GM15510 (cell line): ENCODE measurements around the gene POU6F1.

Experiments
- POLR2A ChIP-seq: IDR thresholded peaks from 3 replicates; pipeline ENCODE4 v1.6.1; 2011; ENCODE audit warnings: borderline replicate concordance; ENCODE audit not compliant: insufficient read length; ENCODE audit errors: extremely low read depth

POU6F1 gene

DNA sequence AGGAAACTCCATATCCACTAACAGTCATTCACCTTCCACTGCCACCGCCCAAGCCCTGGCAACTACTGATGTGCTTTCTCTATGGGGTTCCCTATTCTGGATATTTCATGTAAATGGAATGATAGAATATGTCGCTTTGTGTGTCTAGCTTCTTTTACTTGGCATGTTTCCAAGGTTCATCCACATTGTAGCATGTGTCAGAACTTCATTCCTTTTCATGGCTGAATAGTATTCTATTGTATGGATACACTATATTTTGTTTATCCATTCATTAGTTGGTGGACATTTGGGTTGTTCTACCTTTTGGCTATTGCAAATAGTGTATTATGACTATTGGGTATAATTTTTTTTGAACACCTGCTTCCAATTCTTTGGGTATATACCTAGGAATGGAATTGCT, 8.6 kb downstream of the POU6F1 start:
- no peak for TF ChIP-seq POLR2A

DNA sequence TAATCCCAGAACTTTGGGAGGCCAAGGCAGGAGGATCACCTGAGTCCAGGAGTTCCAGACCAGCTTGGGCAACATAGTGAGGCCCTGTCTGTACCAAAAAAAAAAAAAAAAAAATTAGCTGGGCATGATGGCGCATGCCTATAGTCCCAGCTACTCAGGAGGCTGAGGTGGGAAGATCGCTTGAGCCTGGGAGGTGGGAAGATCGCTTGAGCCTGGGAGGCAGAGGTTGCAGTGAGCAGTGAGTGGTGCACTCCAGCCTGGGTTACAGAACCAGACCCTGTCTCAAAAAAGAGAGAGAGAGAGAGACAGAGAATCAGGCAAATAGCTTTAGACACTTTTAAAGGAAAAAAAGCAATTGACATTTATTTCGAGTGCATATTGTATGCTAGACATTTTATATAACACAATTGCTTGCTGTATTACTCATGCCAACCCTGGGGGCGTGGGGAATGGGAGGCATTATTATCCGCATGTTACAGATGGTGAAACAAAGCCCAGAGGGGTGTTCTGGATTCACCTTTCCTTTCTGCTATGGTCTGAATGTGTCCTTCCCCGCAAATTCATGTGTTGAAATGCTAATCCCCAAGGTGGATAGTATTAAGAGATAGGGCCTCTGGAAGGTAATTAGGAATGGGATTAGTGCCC, 9.7 kb downstream of the POU6F1 start:
- TF ChIP-seq POLR2A: no peak

DNA sequence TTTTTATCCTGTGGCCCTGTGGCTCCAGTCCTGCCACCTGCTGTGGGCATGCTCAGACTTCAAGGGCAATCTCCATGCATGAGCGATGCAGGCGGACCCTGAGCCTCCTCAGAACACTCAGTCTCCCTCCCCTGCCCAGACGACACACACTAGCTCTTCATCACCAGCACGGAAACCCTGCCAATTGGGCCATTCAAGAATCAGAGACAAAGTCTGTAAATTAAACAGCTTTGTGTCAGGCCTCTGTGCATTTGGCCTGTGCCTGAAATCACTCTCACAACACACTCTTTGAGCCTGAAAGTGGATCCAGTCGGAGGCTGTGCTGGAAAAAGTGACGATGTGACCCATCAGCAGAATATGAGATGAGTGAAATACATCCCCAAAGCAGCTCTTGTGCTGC, 12.5 kb downstream of the POU6F1 start:
- TF ChIP-seq POLR2A: no peak

DNA sequence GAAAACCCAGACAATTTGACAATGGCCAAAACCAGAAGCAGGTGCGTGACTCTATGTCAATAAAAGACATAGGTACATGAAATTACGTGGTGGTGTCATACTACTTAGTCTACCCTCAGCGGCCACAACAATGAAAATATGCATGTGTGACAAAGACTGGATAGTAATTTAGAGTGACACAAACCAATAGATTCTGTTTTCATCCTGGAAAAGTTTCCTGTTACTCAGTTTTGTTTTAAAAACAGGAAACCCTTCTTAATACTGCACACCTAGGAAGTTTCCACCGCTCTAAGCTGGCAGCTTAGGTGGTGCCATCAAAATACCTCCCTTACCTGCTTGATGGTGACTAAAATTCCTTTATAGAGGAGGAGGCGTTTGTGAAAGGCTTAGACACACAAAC, 15.1 kb downstream of the POU6F1 start:
- no peak for TF ChIP-seq POLR2A

DNA sequence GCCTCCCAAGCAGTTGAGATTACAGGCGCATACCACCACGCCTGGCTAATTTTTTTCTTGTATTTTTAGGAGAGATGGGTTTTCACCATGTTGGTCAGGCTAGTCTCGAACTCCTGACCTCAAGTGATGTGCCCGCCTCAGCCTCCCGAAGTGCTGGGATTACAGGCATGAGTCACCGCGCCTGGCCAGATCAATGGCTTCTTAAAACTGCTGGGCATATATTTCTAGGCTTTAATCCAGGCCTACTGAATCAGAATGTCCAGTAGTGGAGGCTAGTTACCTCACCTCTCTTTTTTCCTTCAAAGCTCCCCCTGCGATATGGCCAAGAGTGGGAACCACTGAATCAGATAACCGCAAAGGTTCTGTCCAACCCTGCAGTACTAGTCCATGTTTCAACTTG, 17.1 kb downstream of the POU6F1 start:
- no peak for TF ChIP-seq POLR2A

DNA sequence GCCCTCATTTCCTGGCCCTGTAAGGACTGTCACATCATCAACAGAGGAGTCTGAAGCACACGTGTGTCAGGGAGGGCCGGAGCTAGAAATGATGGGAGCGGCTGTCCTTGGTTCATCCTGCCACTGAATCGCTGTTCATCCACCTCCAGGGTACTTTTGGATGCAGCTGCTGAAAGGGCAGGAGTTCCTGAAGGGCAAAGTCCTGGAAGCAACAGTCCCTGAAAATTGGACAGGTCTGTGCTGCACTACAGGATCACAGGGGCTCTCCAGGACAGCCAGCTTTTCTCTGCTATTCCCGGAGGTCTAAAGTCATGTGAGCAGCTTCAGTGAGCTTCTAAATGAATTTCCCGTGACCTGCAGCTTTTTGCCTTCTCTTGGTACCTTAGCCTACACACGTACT, 17.7 kb downstream of the POU6F1 start:
- TF ChIP-seq POLR2A: no peak

DNA sequence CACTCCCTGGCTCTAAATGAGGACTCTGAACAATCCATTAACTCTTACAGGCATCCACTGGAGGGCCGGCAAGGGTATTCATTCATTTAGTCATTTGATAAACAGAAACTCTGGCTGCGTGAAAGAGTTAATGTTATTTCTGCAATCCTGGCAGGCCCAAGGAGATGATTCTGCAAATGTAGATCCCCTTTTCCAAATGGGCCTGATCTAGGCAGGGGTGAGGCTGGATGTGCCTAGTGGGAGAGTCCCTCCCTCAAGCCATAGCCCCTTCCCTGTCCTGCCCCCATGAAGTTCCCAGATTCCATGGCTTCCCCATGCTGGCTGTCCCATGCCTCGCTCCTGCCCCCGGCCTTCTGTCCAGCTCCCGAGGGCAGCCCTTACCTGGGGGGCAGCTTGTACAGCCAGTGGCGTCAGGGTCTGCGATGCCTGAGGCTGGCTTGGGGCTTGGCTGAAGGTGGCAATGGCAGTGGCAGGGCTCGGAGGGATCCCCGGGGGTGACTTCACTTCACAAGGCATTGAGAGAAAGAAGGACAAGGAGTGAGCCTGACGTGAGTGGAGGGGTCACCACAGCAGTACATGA, 18.4 kb downstream of the POU6F1 start:
- no peak for TF ChIP-seq POLR2A

DNA sequence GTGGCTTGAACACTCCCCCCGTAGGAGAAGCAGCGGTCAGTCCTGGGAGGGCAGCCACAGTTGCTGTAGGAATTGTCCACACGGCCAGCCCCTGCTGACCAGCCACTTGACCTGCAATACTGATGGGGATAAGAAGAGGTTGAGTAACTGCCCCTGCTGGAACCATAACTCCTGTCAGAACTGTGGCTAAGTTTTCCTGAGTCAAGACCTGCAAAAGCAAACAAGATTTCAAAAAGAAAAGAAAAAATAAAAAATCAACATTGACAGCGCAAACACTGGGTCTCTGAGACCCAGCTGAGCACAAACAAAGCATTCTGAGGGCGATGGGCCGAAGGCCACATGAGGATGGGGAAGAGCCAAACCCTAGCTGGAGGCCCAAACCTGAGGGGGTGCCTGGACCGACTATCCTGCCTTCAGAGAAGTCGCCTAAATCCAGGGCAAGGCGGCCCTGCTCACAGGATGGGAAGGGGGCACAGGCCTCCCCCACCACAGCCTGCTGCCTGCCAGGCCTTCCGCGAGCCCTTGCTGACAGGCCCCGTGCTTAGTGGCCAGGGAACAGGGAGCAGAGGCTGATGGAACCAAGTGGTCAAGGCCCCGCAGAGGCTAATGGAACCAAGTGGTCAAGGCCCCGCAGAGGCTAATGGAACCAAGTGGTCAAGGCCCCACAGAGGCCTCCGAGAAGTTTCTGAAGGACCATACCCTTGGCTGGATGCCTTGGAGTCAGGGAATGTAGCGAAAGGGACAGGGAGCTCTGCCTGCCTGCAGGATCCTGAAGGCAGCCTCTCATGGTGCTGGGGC, 19.1 kb downstream of the POU6F1 start:
- no peak for TF ChIP-seq POLR2A

DNA sequence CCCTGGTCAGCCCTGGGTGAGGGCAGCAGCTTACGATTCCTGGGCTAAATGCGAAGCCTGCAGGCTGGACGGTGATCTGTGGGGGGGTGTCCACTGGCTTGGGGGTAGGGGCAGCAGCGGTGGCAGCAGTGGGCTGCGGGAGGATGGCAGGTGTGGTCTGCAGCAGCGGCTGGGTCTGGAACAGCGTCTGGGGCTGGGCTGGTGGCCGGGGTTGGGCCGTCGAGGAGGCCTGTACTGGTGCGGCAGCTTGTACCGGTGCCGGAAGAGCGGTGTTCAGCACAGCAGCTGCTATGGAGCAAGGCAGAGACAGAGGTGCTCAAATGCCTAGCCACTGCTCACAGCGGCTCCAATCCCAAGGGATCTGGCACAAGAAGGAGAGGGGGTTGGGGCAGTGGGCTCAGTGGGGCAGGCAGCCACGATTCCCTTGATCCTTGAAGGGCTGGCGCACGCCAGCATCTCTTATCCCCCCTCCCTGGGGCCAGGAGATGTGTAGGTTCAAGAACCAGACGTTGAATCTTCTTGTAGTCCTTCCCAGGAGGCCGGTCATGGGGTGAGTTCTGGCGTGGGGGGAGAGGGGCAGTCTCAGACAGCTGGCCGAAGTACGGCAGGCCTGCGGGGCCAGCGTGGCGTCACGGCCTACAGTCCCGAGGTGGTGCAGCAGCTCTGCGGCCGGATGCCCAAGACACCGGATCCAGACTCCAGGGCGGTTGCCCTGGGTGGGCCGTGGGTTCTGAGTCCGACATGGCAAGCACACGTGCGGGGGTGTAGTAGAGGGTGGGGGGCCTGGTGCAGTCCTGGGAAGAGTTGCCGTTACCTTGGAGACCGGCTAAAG, 19.9 kb downstream of the POU6F1 start:
- TF ChIP-seq POLR2A: no peak

DNA sequence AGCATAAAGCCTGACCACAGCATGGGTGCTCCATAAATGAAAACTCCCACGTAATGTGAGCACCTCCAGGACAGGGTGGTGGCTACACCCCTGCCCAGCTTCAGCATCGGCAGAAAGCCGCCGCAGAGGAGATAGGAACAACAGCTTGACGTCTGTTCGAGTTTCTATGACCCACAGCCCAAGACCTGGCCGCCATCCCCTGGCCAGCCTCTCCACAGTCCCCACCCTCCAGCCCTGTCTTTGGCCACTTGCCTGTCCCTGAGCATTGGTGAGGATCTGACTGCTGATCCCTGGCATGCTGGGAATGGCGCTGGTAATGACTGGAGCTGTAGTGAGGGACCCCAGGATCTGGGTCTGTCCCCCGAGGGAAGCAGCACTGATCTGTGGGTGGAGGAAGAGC, 21.3 kb downstream of the POU6F1 start:
- no peak for TF ChIP-seq POLR2A

DNA sequence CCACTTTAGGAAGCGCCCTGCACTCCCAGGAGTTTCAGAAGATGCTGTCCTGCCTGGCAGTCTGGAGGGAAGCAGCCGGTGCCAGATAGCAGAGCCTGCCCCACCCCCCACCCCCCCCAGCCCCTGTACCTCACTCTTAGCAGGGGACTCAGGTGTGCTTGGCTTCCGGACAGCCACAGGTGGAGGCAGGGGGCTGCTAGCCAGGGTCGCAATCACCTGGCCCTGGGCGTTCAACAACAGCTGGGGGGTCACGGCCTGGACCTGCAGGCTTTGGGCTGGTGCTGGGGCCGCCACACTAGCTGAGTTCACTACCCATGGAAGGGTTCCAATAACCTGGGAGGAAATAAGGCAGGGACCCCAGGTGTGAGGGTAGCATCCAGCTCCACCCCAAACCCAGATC, 22.0 kb downstream of the POU6F1 start:
- TF ChIP-seq POLR2A: no peak

DNA sequence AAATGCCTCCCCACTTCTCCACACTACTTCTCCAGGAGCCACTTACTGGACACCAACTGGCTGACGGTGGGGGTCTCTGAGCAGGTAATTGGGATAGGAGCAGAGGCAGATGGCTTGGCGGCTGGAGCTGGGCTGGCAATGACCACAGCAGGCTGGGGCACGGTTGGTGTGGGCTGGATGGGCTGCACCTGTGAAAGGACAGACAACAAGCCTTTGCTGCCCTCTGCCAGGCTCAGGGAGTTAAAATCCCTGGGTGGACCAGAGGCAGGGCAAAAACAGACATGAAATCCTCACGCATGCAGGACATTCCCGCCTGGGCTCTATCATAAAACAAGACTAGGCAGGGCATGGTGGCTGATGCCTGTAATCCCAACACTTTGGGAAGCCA, 25.6 kb downstream of the POU6F1 start:
- TF ChIP-seq POLR2A: no peak

DNA sequence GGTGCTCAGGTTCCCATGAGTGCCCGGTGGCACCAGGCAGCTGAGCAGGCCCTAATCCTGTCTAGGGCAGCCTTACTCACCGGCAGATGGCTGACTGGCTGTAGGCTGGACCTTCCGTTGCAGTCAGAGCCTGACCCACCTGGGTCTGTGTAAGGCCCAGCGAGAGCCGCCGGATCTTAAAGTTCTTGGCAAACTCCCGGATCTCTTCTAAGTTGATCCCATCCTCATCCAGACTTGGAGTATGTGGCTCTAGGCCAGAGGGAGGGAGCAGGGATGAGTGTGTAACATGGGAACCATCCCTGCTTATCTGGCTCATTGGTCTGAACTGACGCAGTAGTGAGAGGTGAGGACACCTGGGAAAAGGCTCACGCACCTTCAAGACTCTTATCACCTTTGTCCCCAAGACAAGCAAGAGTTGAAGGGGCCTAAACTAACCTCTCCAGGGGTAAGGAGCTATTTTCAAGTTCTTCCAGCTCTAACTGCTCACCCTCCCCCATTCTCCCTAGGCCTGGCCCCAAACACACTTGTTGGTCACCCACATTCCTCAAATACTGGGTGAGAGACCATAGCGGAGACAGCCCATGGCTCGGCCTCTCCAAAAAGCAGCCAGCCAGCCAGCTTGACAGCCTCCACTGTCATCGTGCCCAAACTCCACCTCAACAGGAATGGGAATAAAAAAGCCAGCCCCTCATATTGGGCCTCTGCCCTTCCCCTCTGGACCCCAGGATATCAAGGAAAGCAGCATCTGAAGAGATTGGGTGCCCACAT, 26.2 kb downstream of the POU6F1 start:
- TF ChIP-seq POLR2A: no peak

DNA sequence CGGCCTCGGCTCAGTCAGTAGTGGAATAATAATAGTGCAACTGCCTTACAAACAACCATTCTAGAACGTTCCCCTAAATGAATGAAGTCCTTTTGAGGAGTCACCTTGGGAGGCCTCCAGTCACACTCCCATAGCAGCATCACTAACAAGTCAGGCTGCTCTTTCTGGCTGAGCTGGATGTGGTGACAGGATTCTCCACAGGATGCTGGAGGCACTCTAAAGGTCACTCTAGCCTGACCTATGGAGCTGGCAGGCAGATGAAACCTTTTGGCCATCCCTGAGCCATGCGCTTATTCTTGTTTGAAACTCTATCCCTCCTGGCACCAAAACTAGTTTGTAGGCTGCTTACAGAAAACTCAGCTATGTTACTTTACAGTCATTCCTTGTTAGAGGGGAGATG, 27.0 kb downstream of the POU6F1 start:
- no peak for TF ChIP-seq POLR2A
